Stimulated activated CD8-positive, alpha-beta memory T cell treated with anti-CD3 and anti-CD28 coated beads, Interleukin-15, amount 100 ng/mL, for 48 hours (primary cell): ENCODE measurements around the gene PPP1R10.

Experiments used
- DNase-seq, 2 donors: peaks; one replicate each; pipeline ENCODE4 v3.0.0-alpha.2; 2020; ENCODE audit warnings: low read depth in 2 of 2

The PPP1R10 gene

DNA sequence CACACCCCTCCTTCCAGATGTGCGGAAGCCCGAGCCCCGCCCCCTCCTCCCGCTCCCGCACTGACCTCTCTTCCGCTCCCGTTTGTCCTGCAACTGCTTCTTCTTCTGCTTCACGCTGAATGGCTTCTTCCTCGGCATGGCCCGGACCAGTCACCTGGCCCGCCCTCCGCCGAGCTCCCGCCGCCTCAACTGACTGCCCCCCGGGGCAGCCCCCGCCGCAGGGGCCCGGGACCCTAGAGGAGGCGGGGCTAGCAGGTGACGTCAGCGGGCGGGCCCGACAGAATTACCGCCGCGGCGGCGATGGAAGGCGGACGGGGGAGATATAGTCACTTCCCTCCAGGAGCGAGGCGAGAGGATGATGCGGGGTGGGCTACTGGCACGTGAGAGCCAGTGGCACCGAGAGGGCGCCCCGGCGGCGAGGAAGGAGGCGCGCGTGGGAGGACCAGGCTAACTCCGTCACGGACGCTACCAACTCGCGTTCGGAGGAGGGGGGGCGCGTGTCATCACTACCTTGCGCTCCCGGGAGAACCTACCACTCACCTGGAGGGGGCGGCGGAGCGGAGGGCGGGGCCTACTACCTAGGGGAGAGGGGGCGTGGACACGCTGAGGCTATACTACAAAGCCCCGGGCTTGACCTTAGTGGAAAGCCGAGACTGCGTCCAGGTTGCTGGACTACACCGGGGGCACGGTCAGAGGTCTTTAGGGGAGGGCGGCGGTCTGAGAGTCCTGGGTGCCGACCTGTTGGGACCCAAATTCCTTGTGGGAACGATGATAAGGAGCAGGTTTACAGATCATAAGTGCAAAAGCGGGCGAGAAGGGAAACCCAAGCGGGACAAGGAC is 60.8 kb downstream of the PPP1R10 start, which contains the start of gene GNL1:
GNL1 (minus strand) TSS at position 424 of the 840 bp plus-strand sequence; CDS start at position 138, 286 bp downstream.
- DNase-seq: peak; percentile 95 to 97

DNA sequence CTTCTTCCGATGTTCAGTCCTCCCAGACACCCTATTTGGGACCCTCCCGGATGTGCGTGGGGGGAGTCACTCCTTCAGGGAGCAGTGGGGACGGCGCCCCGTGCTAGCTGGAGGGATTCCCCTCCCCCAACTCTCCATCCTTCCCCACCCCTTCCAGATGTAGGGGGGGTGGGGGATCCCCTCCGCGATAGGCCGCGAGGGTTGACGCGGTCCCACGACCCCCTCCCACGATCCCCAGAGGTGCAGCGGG is 61.3 kb downstream of the PPP1R10 start:
- no peak for DNase-seq

DNA sequence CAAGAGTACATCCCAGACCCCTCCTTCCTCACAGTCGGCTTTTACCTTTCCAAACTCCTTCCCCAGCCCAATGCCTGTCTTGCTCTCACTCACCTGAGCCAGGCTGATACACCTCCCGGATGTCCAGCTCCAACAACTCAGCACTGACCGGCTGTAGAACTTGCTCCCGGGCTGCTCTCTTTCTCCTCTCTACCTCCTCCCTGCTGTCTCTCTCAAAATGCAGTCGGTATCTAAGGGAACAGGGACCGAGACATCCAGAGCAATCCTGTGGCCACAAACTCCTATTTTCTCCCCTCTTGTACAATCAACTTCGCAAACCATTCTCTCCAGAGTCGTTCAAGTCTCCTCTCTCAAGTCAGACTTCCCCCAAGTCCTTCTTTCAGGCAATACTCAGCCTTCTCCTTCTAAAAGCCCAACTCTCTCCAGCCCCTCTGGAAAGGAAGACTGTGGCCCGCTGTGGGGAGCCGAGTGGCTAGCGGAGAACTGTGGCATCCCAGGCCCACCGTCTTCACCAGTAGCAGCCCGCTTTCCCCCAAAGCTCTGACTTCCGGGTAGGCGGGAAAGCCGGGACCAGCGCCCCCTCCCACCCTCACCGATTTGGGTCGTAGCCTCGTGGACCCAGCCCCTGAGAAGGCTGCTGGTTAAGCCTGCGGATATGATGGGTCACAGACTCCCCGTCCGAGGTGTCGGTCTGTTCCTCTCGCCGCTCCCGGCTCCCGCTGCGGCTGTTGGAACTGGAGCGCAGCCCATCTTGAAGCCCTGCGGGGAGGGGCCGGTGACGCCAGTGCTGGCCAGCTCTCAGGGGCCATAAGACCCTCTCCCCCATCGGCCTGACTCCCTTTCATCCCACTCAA is 61.9 kb downstream of the PPP1R10 start:
- peak in 1 of 2 donors; percentile 6 for DNase-seq

DNA sequence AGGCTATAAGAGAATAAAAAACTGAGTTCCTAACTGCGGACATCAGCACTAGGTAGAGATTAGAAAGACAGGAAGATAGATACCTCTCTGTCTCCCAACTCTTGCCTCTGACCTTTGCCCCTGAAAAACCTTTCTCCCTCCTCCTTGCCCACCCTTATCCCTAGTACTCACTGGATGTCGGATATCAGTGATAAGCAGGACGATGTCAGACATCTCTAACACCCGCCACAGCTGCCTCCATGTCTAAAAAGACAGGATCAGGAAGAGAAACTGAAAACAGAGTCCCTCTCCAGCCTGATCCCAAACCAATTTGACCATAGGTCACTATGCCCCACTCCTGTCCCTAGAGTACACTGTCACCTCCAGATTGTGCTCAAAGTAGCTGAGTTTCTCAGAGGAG is 62.6 kb downstream of the PPP1R10 start:
- no peak for DNase-seq
